GM12872 (cell line): ENCODE measurements around the gene ISOC2.

ENCODE experiments used
- CTCF ChIP-seq: IDR thresholded peaks from 3 replicates; pipeline ENCODE4 v1.5.1; 2011; ENCODE audit warnings: low read depth, mild to moderate bottlenecking, low read length, moderate library complexity; ENCODE audit not compliant: insufficient read depth

The ISOC2 gene

GRCh38 chr19:55486971-55487923, 25.8 kb upstream of the ISOC2 start:
- no peak for TF ChIP-seq CTCF

- no peak for TF ChIP-seq CTCF
Measured at GRCh38 chr19:55486043-55486970, 24.9 kb upstream of the ISOC2 start.

- no peak for TF ChIP-seq CTCF
Measured at GRCh38 chr19:55485439-55486011, 24.1 kb upstream of the ISOC2 start.

GRCh38 chr19:55484593-55485438, 23.4 kb upstream of the ISOC2 start, which contains the start of gene NAT14:
Gene NAT14 (plus strand): TSS chr19:55485188. CDS start chr19:55485709, 521 bp downstream.
- no peak for TF ChIP-seq CTCF

GRCh38 chr19:55483706-55484592, 22.5 kb upstream of the ISOC2 start:
- no peak for TF ChIP-seq CTCF
